ENCODE results near the gene DYSF. TPM values are rescaled to one million over a fixed set of nuclear protein-coding genes. Genes with fewer than 3 reads are reported as not detected.

Gene DYSF
- total and polyA plus RNA-seq, 2 donors (not counting 1 experiment from before 2014, with no cell fraction given): 0.17 to 0.43 TPM

GRCh38 chr2:71591044-71591443 is 137.7 kb downstream of the DYSF start:
- H3K4me3 ChIP-seq (ENCODE audit: control extremely low read depth in 1 of 5, extremely low read depth in 1 of 5, insufficient read depth in 1 of 5, low read depth in 2 of 5, low read length in 4 of 5): no peak overlapping the region
- ATAC-seq (ENCODE audit: low read depth) (no peak), DNase-seq (no peak)
- no peaks in the 10 kb centered on the region for H3K4me1 ChIP-seq (ENCODE audit: control insufficient read depth in 2 of 2, insufficient read depth in 2 of 2, low read length in 2 of 2)
- intact Hi-C loops (cut with micrococcal nuclease): no loop called here
- H4K20me1 ChIP-seq (ENCODE audit: control insufficient read depth, insufficient read depth, low read length, poor library complexity, severe bottlenecking): no peaks in the 10 kb centered on the region
- H3K9me3 ChIP-seq (ENCODE audit: control extremely low read depth in 1 of 3, control insufficient read depth in 2 of 3, insufficient read depth in 1 of 3, low read length in 2 of 3): no peaks in the 10 kb centered on the region
- no peaks in the 10 kb centered on the region for H3K4me1 Mint-ChIP-seq
- no peaks in the 10 kb centered on the region for H3K79me2 ChIP-seq (ENCODE audit: control insufficient read depth, insufficient read depth, low read length)
- 80% methylated on average over 3 of the region's 3 CpGs for WGBS (ENCODE audit: insufficient coverage)
- H3K4me3 Mint-ChIP-seq: no peak overlapping the region
- no peak overlapping the region for H2AFZ ChIP-seq (ENCODE audit: insufficient read depth, low read depth, low read length, poor library complexity, severe bottlenecking)
- no peak overlapping the region for H3K4me2 ChIP-seq (replicated peaks; ENCODE audit: low read depth, low read length, poor library complexity, severe bottlenecking)
- CTCF ChIA-PET: no interaction called here
- H3K27me3 Mint-ChIP-seq: no peaks in the 10 kb centered on the region
- no peak overlapping the region for H3K9ac ChIP-seq (ENCODE audit: low read length)
- H3K27ac ChIP-seq (ENCODE audit: low read length in 2 of 2): no peak overlapping the region
- H3K27me3 ChIP-seq (replicated peaks in 1 of 4; ENCODE audit: control extremely low read depth in 1 of 4, control insufficient read depth in 3 of 4, insufficient read depth in 4 of 4, low read length in 3 of 4): no peaks in the 10 kb centered on the region
- H3K27ac Mint-ChIP-seq: no peak overlapping the region
- H3K9me3 Mint-ChIP-seq (ENCODE audit: insufficient read depth): no peaks in the 10 kb centered on the region
- no peaks in the 10 kb centered on the region for H3K36me3 ChIP-seq (replicated peaks in 1 of 2; ENCODE audit: control extremely low read depth in 1 of 2, control insufficient read depth in 1 of 2, extremely low read depth in 1 of 2, insufficient read depth in 2 of 2, low read length in 1 of 2)
- no peak for TF ChIP-seq EZH2 (IDR thresholded peaks at IDR 0.05; ENCODE audit: borderline replicate concordance, insufficient read depth, low read depth, low read length, poor library complexity, severe bottlenecking)
- TF ChIP-seq CTCF (IDR thresholded peaks at IDR 0.05): no peak
- POLR2A ChIA-PET: no interaction called here

GRCh38 chr2:71592181-71592711 is 138.9 kb downstream of the DYSF start:
- no peak overlapping the region for H3K4me3 Mint-ChIP-seq
- ChIA-PET CTCF (no interaction called here), POLR2A (no interaction called here)
- no peak for ATAC-seq (ENCODE audit: low read depth)
- no peaks in the 10 kb centered on the region for H3K27me3 Mint-ChIP-seq
- H3K27ac ChIP-seq (ENCODE audit: low read length in 2 of 2): no peak overlapping the region
- H3K4me2 ChIP-seq (replicated peaks; ENCODE audit: low read depth, low read length, poor library complexity, severe bottlenecking): no peak overlapping the region
- no peak overlapping the region for H2AFZ ChIP-seq (ENCODE audit: insufficient read depth, low read depth, low read length, poor library complexity, severe bottlenecking)
- no peak for TF ChIP-seq CTCF (IDR thresholded peaks at IDR 0.05)
- H3K4me1 ChIP-seq (ENCODE audit: control insufficient read depth in 2 of 2, insufficient read depth in 2 of 2, low read length in 2 of 2): no peaks in the 10 kb centered on the region
- H3K9me3 Mint-ChIP-seq (ENCODE audit: insufficient read depth): no peaks in the 10 kb centered on the region
- H3K27me3 ChIP-seq (replicated peaks in 1 of 4; ENCODE audit: control extremely low read depth in 1 of 4, control insufficient read depth in 3 of 4, insufficient read depth in 4 of 4, low read length in 3 of 4): no peaks in the 10 kb centered on the region
- no peaks in the 10 kb centered on the region for H3K9me3 ChIP-seq (ENCODE audit: control extremely low read depth in 1 of 3, control insufficient read depth in 2 of 3, insufficient read depth in 1 of 3, low read length in 2 of 3)
- no peaks in the 10 kb centered on the region for H3K4me1 Mint-ChIP-seq
- H4K20me1 ChIP-seq (ENCODE audit: control insufficient read depth, insufficient read depth, low read length, poor library complexity, severe bottlenecking): no peaks in the 10 kb centered on the region
- no peak overlapping the region for H3K9ac ChIP-seq (ENCODE audit: low read length)
- H3K27ac Mint-ChIP-seq: no peak overlapping the region
- no peak overlapping the region for H3K4me3 ChIP-seq (ENCODE audit: control extremely low read depth in 1 of 5, extremely low read depth in 1 of 5, insufficient read depth in 1 of 5, low read depth in 2 of 5, low read length in 4 of 5)
- intact Hi-C loops (cut with micrococcal nuclease): no loop called here
- H3K79me2 ChIP-seq (ENCODE audit: control insufficient read depth, insufficient read depth, low read length): no peaks in the 10 kb centered on the region
- DNase-seq: no peak
- WGBS (ENCODE audit: insufficient coverage): 78% methylated on average over 11 of the region's 12 CpGs
- H3K36me3 ChIP-seq (replicated peaks in 1 of 2; ENCODE audit: control extremely low read depth in 1 of 2, control insufficient read depth in 1 of 2, extremely low read depth in 1 of 2, insufficient read depth in 2 of 2, low read length in 1 of 2): no peaks in the 10 kb centered on the region

Measured in B cell (primary cell).